VCaP (cell line): ENCODE measurements around the gene THAP10.
A peak's percentile ranks its signal among the peaks of the same experiment; 100 is the strongest.

Experiments
- H3K27ac ChIP-seq: fragments of 450-650 bp; 2 replicates; pipeline ENCODE4 v1.5.1; 2017
- TF ChIP-seq, protein P1 (sequence below): fragments of 450-650 bp; conservative IDR thresholded peaks from 2 replicates; pipeline ENCODE4 v1.5.1; 2017; ENCODE audit warnings: mild to moderate bottlenecking, moderate library complexity

THAP10 gene

DNA sequence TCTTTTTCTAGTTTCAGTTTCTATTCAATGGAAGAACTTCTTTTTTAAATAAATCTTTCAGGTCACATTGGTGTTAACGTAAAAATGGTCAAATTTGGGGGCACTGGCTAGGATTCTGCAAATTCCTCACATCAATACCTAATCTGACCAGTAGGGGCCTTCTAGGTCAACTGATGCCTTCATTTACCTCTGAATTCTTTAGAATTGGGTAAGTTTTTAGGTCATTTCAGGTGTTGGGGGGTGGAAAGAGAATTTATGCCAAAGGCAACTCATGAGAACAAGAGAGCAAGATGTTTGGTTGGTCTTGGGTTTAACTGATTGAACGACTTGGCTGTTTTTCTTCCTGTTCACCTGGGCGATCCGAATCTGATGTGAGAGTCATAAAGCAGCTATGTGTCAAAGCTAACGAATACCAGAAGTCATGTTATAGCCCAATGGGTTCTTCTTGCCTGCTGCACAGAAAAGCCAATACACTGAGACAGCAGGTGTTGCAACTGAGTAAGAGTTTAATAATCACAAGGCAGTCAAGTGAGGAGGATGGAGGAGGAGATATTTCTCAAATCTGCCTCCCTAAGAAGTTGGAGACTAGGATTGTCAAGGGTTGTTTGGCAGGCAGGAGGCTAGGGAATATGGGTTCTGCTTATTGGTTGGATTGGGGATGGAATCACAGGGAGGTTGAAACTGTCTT is 15.7 kb upstream of the THAP10 start:
- TF ChIP-seq, protein P1, sequence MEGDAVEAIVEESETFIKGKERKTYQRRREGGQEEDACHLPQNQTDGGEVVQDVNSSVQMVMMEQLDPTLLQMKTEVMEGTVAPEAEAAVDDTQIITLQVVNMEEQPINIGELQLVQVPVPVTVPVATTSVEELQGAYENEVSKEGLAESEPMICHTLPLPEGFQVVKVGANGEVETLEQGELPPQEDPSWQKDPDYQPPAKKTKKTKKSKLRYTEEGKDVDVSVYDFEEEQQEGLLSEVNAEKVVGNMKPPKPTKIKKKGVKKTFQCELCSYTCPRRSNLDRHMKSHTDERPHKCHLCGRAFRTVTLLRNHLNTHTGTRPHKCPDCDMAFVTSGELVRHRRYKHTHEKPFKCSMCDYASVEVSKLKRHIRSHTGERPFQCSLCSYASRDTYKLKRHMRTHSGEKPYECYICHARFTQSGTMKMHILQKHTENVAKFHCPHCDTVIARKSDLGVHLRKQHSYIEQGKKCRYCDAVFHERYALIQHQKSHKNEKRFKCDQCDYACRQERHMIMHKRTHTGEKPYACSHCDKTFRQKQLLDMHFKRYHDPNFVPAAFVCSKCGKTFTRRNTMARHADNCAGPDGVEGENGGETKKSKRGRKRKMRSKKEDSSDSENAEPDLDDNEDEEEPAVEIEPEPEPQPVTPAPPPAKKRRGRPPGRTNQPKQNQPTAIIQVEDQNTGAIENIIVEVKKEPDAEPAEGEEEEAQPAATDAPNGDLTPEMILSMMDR: no peak; the same call in 1 of the 2 replicates
- no peak overlapping the region for H3K27ac ChIP-seq

DNA sequence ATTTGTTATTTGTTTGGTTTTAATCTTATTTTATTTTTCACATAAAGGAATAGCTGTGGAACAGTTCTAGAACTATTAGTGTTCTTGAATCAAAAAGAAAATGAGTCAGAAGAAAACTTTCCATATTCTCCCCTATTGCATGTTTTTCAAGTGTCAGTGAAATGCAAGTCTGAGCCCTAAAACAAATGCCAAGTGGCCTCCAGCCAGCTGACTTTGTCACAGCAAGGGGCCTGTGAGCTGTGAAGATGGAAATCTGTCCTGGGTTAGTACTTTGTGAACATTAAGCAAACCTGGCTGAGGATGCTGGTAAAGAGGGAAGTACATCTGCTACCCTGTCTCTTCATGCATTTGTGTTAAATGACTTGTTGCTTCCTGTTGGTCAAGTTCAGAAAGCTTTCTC is 14.6 kb upstream of the THAP10 start:
- TF ChIP-seq, protein P1: no peak
- no peak overlapping the region for H3K27ac ChIP-seq

DNA sequence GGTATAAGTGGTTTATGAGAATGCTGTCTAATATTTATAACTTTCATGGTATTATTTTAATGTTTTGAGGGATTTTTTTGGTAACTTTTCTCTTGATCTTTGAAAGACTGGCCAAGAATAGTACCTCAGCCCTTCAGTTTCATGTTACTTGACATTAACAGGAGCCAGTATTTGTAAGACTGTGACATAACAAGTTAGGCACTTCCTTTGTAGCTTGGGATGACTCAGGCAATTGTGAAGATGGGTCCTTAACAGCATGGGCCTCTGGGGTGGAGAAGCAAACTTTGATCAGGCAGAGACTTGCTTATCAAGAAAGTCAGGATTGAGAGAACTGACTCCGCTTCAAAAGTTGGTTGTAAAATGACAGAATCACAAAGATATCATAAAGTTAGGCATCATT is 9.9 kb upstream of the THAP10 start:
- H3K27ac ChIP-seq: no peak overlapping the region
- TF ChIP-seq, protein P1: no peak

DNA sequence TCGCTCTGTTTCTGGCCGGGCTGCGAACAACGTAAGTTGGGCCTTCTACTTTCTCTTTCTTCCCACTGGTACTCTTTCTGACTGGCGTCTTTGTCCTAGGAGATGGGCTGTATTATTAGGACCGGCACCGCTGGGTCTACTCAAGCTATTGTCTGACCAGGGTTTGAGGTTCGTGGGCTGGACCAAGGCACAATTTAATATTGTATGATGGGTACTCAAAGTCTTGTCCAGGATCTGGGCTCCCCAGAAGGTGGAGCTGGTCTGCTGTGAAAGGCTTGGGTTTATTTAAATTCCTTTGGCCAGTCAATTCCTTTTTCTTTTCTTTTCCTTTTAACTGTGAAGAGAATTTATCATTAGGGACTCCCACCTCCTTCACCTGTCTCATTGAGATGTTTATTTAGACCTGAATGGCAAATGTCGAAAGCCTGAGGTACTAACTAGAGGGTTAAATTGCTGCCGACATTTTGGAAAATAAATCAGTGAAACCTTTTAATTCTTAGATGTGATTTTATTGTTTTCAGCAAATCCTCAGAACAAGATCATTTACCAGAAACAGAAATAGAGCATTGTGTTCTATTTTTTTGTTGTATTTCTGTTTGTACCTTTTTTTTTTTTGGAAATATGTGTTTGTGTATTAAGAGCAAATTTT is 803 bp upstream of the THAP10 start:
- TF ChIP-seq, protein P1: peak; percentile 79
- peak overlapping the region; percentile 84 for H3K27ac ChIP-seq

DNA sequence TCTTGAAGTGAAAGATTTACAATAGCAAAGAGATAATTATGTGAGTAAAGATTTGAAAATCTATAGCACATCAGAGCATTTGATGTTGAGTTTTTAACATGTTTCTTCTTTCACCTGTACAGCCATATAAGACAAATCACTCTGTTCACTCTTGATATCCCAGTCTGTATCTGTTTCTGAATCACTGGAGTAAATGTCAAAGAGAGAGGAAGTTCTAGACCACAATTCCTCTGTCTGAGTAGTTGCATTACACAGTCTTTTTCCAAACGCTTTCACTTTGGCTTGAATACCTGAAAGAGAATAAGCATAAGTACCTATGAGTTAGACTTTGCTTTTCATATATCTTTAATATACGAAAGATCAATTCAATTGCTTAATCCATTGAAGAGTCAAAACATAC is 9.9 kb downstream of the THAP10 start:
- H3K27ac ChIP-seq: no peak overlapping the region
- TF ChIP-seq, protein P1: no peak

DNA sequence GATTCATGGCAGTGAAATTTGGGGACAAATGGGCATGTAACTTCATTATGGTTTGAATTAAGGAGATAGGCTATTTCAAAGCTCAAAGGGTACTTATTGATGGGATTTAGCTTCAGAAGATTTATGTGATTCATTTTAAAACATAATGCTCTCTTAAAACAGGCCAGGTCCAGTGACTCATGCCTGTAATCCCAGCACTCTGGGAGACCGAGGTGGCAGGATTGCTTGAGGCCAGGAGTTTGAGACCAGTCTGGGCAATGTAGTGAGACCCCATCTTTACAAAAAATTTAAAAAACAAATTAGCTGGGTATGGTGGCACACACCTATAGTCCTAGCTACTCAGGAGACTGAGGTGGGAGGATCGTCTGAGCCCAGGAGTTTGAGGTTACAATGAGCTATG is 11.5 kb downstream of the THAP10 start:
- TF ChIP-seq, protein P1: no peak
- H3K27ac ChIP-seq: no peak overlapping the region

DNA sequence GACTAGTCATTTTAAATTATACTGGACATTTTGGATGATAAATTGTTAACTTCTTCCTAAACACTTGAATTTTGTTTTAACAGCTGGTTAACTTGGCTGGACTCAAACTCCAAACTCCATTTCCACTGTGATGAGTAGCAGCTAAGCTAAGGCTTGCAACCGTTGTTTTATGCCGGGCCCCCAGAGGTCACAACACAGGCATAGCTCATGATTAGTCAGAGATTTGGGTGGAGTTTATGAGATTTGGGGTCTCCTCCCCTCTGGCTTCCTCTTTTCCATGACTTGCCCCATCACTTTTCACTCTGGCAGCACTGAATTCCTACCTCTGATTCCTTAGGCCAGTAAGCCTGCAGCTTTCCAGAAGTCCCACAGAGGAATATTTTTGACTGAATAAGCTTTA is 12.8 kb downstream of the THAP10 start:
- TF ChIP-seq, protein P1: no peak
- no peak overlapping the region for H3K27ac ChIP-seq
